ENCODE data around the gene DUSP18. TPM values are rescaled to one million over a fixed set of nuclear protein-coding genes. Genes with fewer than 3 reads are reported as not detected.
"Not testable (repeated sequence)": the region's sequence is repeated elsewhere in the genome, so short reads cannot be mapped to it uniquely, and the experiment has no call there.

Gene DUSP18
- total and polyA plus RNA-seq, 2 donors from 2014 or later: 3.6 to 14.0 TPM

DNA sequence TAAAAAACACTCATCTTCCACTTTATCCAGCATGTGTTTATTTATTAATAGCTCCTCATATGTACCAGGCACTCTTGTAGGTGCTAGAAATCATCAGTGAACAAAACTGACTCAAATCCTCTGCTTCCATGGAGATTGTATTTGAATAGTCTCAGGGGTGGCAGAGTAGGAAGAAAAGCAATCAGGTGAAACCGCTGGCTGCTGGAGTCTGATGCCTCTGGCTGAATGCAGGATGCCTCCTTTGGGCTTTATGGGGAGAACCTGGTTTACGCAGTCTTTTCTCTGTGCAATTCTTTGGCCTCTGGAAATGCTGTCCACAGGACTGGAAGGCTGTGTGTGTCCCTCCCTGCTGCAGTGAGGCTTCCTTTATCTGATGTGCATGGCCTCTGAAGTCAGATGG, 14.2 kb upstream of the DUSP18 start:
- H3K4me1 ChIP-seq (ENCODE audit: control insufficient read depth in 2 of 3, insufficient read depth in 2 of 3, low read depth in 1 of 3, low read length in 3 of 3): no peaks in the 10 kb centered on the region
- H3K9me3 ChIP-seq (ENCODE audit: control insufficient read depth in 2 of 3, insufficient read depth in 1 of 3, low read length in 3 of 3): no peaks in the 10 kb centered on the region
- TF ChIP-seq CTCF (IDR thresholded peaks at IDR 0.05; ENCODE audit: borderline replicate concordance, extremely low read depth, insufficient read depth): no peak
- FAIRE-seq (no peak), DNase-seq (no peak)
- H3K36me3 ChIP-seq (ENCODE audit: control insufficient read depth in 2 of 3, insufficient read depth in 3 of 3, low read length in 3 of 3): no peaks in the 10 kb centered on the region
- intact Hi-C loops (cut with DNase I): no loop called here
- no peak overlapping the region for H3K9ac ChIP-seq (ENCODE audit: low read length in 3 of 3)
- H3K27me3 ChIP-seq (ENCODE audit: control insufficient read depth, insufficient read depth, low read length): no peaks in the 10 kb centered on the region
- no peak overlapping the region for H3K27ac ChIP-seq (ENCODE audit: low read depth in 2 of 2, low read length in 2 of 2)
- no peak overlapping the region for H3K4me3 ChIP-seq (ENCODE audit: low read length in 3 of 3)

GRCh38 chr22:30680991-30681770, 13.5 kb upstream of the DUSP18 start:
- Histone ChIP-seq H3K4me1 (ENCODE audit: control insufficient read depth in 2 of 3, insufficient read depth in 2 of 3, low read depth in 1 of 3, low read length in 3 of 3) (no peaks in the 10 kb centered on the region), H3K27ac (ENCODE audit: low read depth in 2 of 2, low read length in 2 of 2) (no peak overlapping the region), H3K36me3 (ENCODE audit: control insufficient read depth in 2 of 3, insufficient read depth in 3 of 3, low read length in 3 of 3) (no peaks in the 10 kb centered on the region), H3K4me3 (ENCODE audit: low read length in 3 of 3) (no peak overlapping the region), H3K9ac (ENCODE audit: low read length in 3 of 3) (no peak overlapping the region), H3K9me3 (ENCODE audit: control insufficient read depth in 2 of 3, insufficient read depth in 1 of 3, low read length in 3 of 3) (no peaks in the 10 kb centered on the region), H3K27me3 (ENCODE audit: control insufficient read depth, insufficient read depth, low read length) (no peaks in the 10 kb centered on the region)
- TF ChIP-seq CTCF (IDR thresholded peaks at IDR 0.05; ENCODE audit: borderline replicate concordance, extremely low read depth, insufficient read depth): no peak
- DNase-seq (no peak), FAIRE-seq (no peak)
- intact Hi-C loops (cut with DNase I): no loop called here

- DNase-seq; intact Hi-C loops (cut with DNase I); FAIRE-seq; H3K27me3 ChIP-seq (ENCODE audit: control insufficient read depth, insufficient read depth, low read length); H3K4me3 ChIP-seq (ENCODE audit: low read length in 3 of 3); H3K27ac ChIP-seq (ENCODE audit: low read depth in 2 of 2, low read length in 2 of 2); H3K36me3 ChIP-seq (ENCODE audit: control insufficient read depth in 2 of 3, insufficient read depth in 3 of 3, low read length in 3 of 3); H3K9me3 ChIP-seq (ENCODE audit: control insufficient read depth in 2 of 3, insufficient read depth in 1 of 3, low read length in 3 of 3); H3K9ac ChIP-seq (ENCODE audit: low read length in 3 of 3); H3K4me1 ChIP-seq (ENCODE audit: control insufficient read depth in 2 of 3, insufficient read depth in 2 of 3, low read depth in 1 of 3, low read length in 3 of 3): not testable (repeated sequence)
Observed at GRCh38 chr22:30679895-30680690, 12.4 kb upstream of the DUSP18 start.

DNA sequence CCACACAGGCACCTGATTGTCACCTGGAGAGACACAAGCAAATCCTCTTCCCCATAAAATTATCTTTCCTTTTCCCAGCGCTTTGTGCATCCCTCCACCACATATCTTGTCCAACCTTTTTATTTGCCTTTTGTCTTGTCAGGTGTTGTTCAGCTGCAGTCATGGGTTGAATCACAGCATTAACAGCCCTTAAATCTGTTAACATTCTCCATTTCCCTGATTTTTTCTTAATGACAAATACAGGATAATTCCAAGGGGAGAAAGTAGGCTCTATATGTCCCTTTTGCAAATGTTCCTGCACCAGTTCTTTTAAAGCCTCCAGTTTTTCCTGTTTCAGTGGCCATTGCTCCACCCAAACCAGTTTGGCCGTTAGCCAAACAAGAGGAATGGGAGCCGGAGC, 8.9 kb upstream of the DUSP18 start:
- DNase-seq; H3K36me3 ChIP-seq (ENCODE audit: control insufficient read depth in 2 of 3, insufficient read depth in 3 of 3, low read length in 3 of 3); H3K9ac ChIP-seq (ENCODE audit: low read length in 3 of 3); H3K4me3 ChIP-seq (ENCODE audit: low read length in 3 of 3); H3K9me3 ChIP-seq (ENCODE audit: control insufficient read depth in 2 of 3, insufficient read depth in 1 of 3, low read length in 3 of 3); H3K4me1 ChIP-seq (ENCODE audit: control insufficient read depth in 2 of 3, insufficient read depth in 2 of 3, low read depth in 1 of 3, low read length in 3 of 3); FAIRE-seq; intact Hi-C loops (cut with DNase I); H3K27me3 ChIP-seq (ENCODE audit: control insufficient read depth, insufficient read depth, low read length); H3K27ac ChIP-seq (ENCODE audit: low read depth in 2 of 2, low read length in 2 of 2): not testable (repeated sequence)

All from kidney (tissue), 14 donors.